Testis (tissue), 3 donors: Measurements from ENCODE around the gene ZNF221. TPM values are rescaled to one million over a fixed set of nuclear protein-coding genes. Genes with fewer than 3 reads are reported as not detected.

Experiments
- DNase-seq: peaks from one replicate; pipeline ENCODE4 v3.0.0-alpha.2; 2019
- H3K27ac ChIP-seq, 2 donors: fragments of 200-600 bp; sonication (generic); one replicate each; pipeline ENCODE4 v1.5.1; 2019
- H3K27me3 ChIP-seq: fragments of 200-600 bp; sonication (generic); one replicate; pipeline ENCODE4 v1.5.1; 2019
- H3K36me3 ChIP-seq: fragments of 200-600 bp; sonication (generic); one replicate; pipeline ENCODE4 v1.5.1; 2017; ENCODE audit warnings: low read depth; ENCODE audit errors: missing control alignments
- H3K4me1 ChIP-seq: fragments of 200-600 bp; sonication (generic); one replicate; pipeline ENCODE4 v1.5.1; 2019
- H3K4me3 ChIP-seq, 2 donors: fragments of 200-600 bp; sonication (generic); one replicate each; pipeline ENCODE4 v1.5.1; 2017 to 2019
- H3K9me3 ChIP-seq: fragments of 200-600 bp; sonication (generic); one replicate; pipeline ENCODE4 v1.5.1; 2017
- POLR2A ChIP-seq: fragments of 450-650 bp; IDR thresholded peaks from one replicate; pipeline ENCODE4 v1.6.1; 2017; ENCODE audit warnings: antibody characterized with exemption, mild to moderate bottlenecking, moderate library complexity
- WGBS, 2 donors: methylation state at CpG; one replicate each; pipeline ENCODE4 v1.1.5; 2018; 5-methylcytosine and 5-hydroxymethylcytosine counted together
- intact Hi-C: fragments of 100-400 bp; cut with DNase I; formaldehyde crosslinking; loops from one replicate; pipeline ENCODE4 v1.15.1; 2023; ENCODE audit warnings: low total_unique reads
- polyA plus RNA-seq: library from polyadenylated mRNA; stranded (reverse); fragments of 350-450 nt; fragmentation: Illumina TruSeq; extraction: RNeasy Lipid Tissue Mini Kit (QIAGEN cat#74804); gene quantifications from one replicate; pipeline ENCODE4 v1.2.3, GENCODE V29; 2014; ENCODE audit warnings: low read depth, low replicate concordance; ENCODE audit not compliant: insufficient read depth
- total RNA-seq, 2 donors: library from RNA; depleted of rRNA; stranded (reverse); fragments of >200 nt; gene quantifications; one replicate each; pipeline ENCODE4 v1.2.3, GENCODE V29; 2016
- TF ChIP-seq, protein P1 (sequence below), 3 experiments: fragments of 450-650 bp in 2 of 3; fragments of 200-600 bp in 1 of 3; sonication (generic) in 1 of 3; IDR thresholded peaks; one replicate each; pipeline ENCODE4 v1.5.1; 2016 to 2019; ENCODE audit warnings: antibody characterized with exemption in 3 of 3, mild to moderate bottlenecking in 2 of 3, moderate library complexity in 1 of 3

The ZNF221 gene
- total and polyA plus RNA-seq, 3 donors from 2014 or later, result 2.2 to 9.1 (median 8.1) TPM

DNA sequence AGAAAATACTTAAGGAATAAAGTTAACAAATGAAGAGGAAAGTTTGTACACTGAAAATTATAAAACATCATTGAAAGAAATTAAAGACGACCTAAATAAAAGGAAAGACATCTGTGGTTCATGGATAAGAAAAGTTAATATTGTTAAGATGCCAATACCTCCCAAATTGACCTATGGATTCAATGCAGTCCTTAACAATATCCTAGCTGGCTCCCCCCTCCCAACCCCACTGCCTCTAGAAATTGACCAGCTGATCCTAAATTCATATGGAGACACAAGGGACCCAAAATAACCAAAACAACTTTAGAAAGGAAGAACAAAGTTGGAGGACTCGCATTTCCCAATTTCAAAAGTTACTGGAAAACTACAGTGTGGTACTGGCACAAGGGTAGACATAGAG, 44.3 kb upstream of the ZNF221 start:
- intact Hi-C loops, result no loop called here
- no peaks in the 10 kb centered on the region for H3K4me1 ChIP-seq
- H3K27ac ChIP-seq, result no peak overlapping the region
- TF ChIP-seq POLR2A, result no peak
- TF ChIP-seq, protein P1, sequence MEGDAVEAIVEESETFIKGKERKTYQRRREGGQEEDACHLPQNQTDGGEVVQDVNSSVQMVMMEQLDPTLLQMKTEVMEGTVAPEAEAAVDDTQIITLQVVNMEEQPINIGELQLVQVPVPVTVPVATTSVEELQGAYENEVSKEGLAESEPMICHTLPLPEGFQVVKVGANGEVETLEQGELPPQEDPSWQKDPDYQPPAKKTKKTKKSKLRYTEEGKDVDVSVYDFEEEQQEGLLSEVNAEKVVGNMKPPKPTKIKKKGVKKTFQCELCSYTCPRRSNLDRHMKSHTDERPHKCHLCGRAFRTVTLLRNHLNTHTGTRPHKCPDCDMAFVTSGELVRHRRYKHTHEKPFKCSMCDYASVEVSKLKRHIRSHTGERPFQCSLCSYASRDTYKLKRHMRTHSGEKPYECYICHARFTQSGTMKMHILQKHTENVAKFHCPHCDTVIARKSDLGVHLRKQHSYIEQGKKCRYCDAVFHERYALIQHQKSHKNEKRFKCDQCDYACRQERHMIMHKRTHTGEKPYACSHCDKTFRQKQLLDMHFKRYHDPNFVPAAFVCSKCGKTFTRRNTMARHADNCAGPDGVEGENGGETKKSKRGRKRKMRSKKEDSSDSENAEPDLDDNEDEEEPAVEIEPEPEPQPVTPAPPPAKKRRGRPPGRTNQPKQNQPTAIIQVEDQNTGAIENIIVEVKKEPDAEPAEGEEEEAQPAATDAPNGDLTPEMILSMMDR (IDR thresholded peaks at IDR 0.05), result no peak
- no peaks in the 10 kb centered on the region for H3K36me3 ChIP-seq
- no peak overlapping the region for H3K4me3 ChIP-seq
- WGBS, 2 donors, result 93 to 94% methylated on average over 2 of the region's 2 CpGs
- no peaks in the 10 kb centered on the region for H3K27me3 ChIP-seq
- DNase-seq, result no peak
- H3K9me3 ChIP-seq, result no peaks in the 10 kb centered on the region

DNA sequence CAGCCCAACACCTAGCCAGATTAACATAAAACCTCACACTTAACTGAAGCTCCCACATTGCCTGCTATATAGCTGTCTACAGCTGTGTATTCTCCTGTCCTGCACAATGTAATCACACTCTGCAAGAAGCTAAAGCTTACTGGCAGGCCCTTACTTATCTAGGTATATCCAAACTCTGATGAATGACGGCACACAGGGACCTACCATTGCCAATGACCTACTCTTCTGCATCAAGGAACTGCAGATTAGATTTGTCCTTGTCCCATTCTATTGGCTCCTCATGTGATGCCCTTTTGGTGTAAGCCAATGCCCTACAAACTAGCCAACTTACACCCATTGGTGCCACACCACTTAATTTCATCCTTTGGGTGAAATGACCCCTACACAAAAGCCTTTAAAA, 42.4 kb upstream of the ZNF221 start:
- H3K27me3 ChIP-seq, result no peaks in the 10 kb centered on the region
- H3K9me3 ChIP-seq, result no peaks in the 10 kb centered on the region
- H3K4me3 ChIP-seq, result no peak overlapping the region
- no peaks in the 10 kb centered on the region for H3K4me1 ChIP-seq
- 93 to 100% methylated on average over 1 of the region's 1 CpG for WGBS, 2 donors
- DNase-seq, result no peak
- no peak for TF ChIP-seq POLR2A
- TF ChIP-seq, protein P1 (IDR thresholded peaks at IDR 0.05), result no peak
- H3K27ac ChIP-seq, result no peak overlapping the region
- intact Hi-C loops, result no loop called here
- no peaks in the 10 kb centered on the region for H3K36me3 ChIP-seq

DNA sequence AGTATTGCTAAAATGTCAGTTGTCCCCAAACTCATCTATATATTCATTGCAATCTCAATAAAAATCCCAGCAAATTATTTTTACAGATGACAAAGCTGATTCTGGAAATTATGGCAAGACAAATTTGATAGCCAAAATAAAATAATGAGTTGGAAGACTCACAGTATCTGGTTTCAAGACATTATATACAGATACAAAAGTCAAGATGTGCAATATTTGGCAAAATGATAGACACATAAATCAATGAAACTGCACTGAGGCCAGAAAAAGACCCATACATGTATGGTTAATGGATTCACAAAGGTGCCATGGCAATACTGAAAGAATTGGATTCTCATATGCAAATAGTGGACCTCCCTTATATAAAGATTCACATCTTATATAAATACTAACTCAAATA, 40.1 kb upstream of the ZNF221 start:
- DNase-seq, result no peak
- no peaks in the 10 kb centered on the region for H3K9me3 ChIP-seq

DNA sequence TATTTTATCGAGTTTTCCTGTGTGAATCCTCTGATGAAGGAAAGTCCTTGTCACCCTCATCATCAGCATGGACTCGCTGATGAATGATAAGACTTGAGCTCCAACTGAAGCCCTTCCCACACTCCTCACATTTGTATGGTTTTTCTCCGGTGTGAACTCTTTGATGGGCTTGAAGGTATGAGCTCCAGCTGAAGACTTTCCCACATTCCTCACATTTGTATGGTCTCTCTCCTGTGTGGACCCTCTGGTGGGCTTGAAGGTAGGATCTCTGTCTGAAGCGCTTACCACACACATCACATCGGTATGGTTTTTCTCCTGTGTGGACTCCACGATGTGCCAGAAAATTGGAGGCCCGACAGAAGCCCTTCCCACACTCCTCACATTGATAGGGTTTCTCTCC, 37.6 kb upstream of the ZNF221 start:
- intact Hi-C loops, result no loop called here
- no peaks in the 10 kb centered on the region for H3K9me3 ChIP-seq
- TF ChIP-seq, protein P1 (IDR thresholded peaks at IDR 0.05), result no peak
- no peak for TF ChIP-seq POLR2A
- 93 to 97% methylated on average over 7 of the region's 7 CpGs for WGBS, 2 donors
- DNase-seq, result no peak
- no peaks in the 10 kb centered on the region for H3K36me3 ChIP-seq
- H3K27me3 ChIP-seq, result no peaks in the 10 kb centered on the region
- no peak overlapping the region for H3K4me3 ChIP-seq
- H3K4me1 ChIP-seq, result no peaks in the 10 kb centered on the region
- no peak overlapping the region for H3K27ac ChIP-seq

More for the DNA sequence above, 40.1 kb upstream of the ZNF221 start:
- Histone ChIP-seq H3K4me3 (no peak overlapping the region), H3K36me3 (no peaks in the 10 kb centered on the region), H3K27me3 (no peaks in the 10 kb centered on the region), H3K27ac (no peak overlapping the region), H3K4me1 (no peaks in the 10 kb centered on the region)
- TF ChIP-seq, protein P1 (IDR thresholded peaks at IDR 0.05), result no peak
- no peak for TF ChIP-seq POLR2A
- intact Hi-C loops, result no loop called here

DNA sequence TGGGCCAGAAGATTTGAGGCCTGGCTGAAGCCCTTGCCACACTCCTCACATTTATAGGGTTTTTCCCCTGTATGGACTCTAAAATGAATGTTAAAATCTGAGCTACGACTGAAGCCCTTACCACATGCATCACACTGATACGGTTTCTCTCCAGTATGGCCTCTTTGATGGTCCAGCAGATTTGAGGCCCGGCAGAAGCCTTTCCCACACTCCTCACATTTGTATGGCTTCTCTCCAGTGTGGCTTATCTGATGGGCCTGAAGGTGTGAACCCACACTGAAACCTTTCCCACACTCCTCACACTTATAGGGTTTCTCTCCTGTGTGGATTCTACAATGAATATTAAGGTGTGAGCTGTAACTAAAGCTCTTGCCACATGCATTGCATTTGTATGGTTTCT, 37.0 kb upstream of the ZNF221 start:
- no peak for DNase-seq
- Histone ChIP-seq H3K4me1 (no peaks in the 10 kb centered on the region), H3K4me3 (no peak overlapping the region), H3K27ac (no peak overlapping the region), H3K36me3 (no peaks in the 10 kb centered on the region), H3K9me3 (no peaks in the 10 kb centered on the region), H3K27me3 (no peaks in the 10 kb centered on the region)
- intact Hi-C loops, result no loop called here
- no peak for TF ChIP-seq POLR2A
- TF ChIP-seq, protein P1 (IDR thresholded peaks at IDR 0.05), result no peak
- 83 to 97% methylated on average over 3 of the region's 3 CpGs for WGBS, 2 donors
